IMR-90 (cell line): ENCODE results near the gene MARCHF3.

Experiments used
- BHLHE40 ChIP-seq: fragments of 150-350 bp; IDR thresholded peaks from 2 replicates; pipeline ENCODE4 v1.6.1; 2016; ENCODE audit warnings: mild to moderate bottlenecking, low read depth, low read length
- CHD1 ChIP-seq: IDR thresholded peaks from 2 replicates; pipeline ENCODE4 v1.6.1; 2012; ENCODE audit warnings: low read depth, low read length, improper control_type of control experiment
- MAZ ChIP-seq: IDR thresholded peaks from 2 replicates; pipeline ENCODE4 v1.6.1; 2012; ENCODE audit warnings: low read depth, mild to moderate bottlenecking, low read length, improper control_type of control experiment, moderate library complexity, borderline replicate concordance
- NFE2L2 ChIP-seq: fragments of 150-350 bp; IDR thresholded peaks from 2 replicates; pipeline ENCODE4 v1.6.1; 2016; ENCODE audit warnings: low read depth, mild to moderate bottlenecking, low read length
- POLR2A ChIP-seq: IDR thresholded peaks from 2 replicates; pipeline ENCODE4 v1.6.1; 2012; ENCODE audit warnings: mild to moderate bottlenecking, low read depth, low read length
- RAD21 ChIP-seq: IDR thresholded peaks from 2 replicates; pipeline ENCODE4 v1.6.1; 2012; ENCODE audit warnings: low read length, improper control_type of control experiment
- RCOR1 ChIP-seq: IDR thresholded peaks from 2 replicates; pipeline ENCODE4 v1.6.1; 2012; ENCODE audit warnings: mild to moderate bottlenecking, low read length, improper control_type of control experiment; ENCODE audit not compliant: insufficient replicate concordance
- RFX5 ChIP-seq: IDR thresholded peaks from 2 replicates; pipeline ENCODE4 v1.8.0; 2012; ENCODE audit warnings: low read depth, mild to moderate bottlenecking, low read length, moderate library complexity
- TF ChIP-seq, protein P1 (sequence below): conservative IDR thresholded peaks from 2 replicates; pipeline ENCODE4 v1.5.1; 2012; ENCODE audit warnings: mild to moderate bottlenecking, low read depth, low read length, improper control_type of control experiment
- TF ChIP-seq, protein P2 (sequence below): fragments of 150-350 bp; IDR thresholded peaks from 2 replicates; pipeline ENCODE4 v1.6.1; 2017; ENCODE audit warnings: mild to moderate bottlenecking, antibody characterized with exemption, low read length, low read depth

DNA sequence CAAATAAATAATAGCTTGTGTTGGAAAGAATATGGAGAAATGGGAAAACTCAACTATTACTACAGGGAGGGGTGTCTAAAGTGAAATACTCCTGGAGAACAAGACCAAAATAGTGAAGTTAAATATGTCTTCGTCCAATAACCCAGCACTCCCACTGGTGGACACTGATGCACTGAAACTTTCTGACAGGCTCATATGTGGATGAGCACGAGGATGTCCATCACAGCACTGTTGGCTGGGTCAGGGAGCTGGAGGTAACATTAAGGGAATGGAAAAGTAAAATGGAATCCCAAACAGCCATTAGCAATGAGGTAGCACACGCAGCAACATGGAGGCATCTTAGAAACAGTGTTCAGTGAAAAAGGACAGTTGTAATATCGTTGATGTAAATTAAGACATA lies 167.0 kb downstream of the MARCHF3 start:
- TF ChIP-seq POLR2A (no peak), RFX5 (no peak), RAD21 (no peak), MAZ (no peak), RCOR1 (no peak), CHD1 (no peak), BHLHE40 (no peak), NFE2L2 (no peak)
- TF ChIP-seq, protein P1, sequence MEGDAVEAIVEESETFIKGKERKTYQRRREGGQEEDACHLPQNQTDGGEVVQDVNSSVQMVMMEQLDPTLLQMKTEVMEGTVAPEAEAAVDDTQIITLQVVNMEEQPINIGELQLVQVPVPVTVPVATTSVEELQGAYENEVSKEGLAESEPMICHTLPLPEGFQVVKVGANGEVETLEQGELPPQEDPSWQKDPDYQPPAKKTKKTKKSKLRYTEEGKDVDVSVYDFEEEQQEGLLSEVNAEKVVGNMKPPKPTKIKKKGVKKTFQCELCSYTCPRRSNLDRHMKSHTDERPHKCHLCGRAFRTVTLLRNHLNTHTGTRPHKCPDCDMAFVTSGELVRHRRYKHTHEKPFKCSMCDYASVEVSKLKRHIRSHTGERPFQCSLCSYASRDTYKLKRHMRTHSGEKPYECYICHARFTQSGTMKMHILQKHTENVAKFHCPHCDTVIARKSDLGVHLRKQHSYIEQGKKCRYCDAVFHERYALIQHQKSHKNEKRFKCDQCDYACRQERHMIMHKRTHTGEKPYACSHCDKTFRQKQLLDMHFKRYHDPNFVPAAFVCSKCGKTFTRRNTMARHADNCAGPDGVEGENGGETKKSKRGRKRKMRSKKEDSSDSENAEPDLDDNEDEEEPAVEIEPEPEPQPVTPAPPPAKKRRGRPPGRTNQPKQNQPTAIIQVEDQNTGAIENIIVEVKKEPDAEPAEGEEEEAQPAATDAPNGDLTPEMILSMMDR = no peak
- TF ChIP-seq, protein P2, sequence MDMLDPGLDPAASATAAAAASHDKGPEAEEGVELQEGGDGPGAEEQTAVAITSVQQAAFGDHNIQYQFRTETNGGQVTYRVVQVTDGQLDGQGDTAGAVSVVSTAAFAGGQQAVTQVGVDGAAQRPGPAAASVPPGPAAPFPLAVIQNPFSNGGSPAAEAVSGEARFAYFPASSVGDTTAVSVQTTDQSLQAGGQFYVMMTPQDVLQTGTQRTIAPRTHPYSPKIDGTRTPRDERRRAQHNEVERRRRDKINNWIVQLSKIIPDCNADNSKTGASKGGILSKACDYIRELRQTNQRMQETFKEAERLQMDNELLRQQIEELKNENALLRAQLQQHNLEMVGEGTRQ = no peak
